ENCODE measurements around the gene CD28. TPM values are rescaled to one million over a fixed set of nuclear protein-coding genes. Genes with fewer than 3 reads are reported as not detected.

CD28 gene
- total RNA-seq, 2 experiments from 2014 or later, result 279 to 285 TPM

DNA sequence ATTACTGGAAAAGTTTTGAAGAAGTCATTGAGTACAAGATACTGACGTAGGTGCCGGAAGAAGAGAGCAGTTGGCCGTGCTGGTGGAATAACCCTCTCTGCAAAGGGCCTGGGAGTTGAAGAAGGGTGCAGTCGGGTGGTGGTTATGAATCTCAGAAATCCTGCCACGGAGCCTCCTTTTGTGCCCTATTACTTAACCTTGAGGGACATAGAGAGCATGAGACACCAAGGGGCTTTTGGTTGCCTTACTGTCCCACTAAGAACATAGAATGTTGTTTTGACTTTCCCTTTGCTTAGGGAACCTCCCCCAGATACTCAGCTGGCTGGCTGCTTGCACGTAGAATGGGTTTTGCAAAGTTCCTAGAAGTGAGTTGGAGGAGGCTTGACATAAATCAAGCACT is 1.3 kb upstream of the CD28 start:
- CTCF ChIA-PET, result interaction anchor here (0.6 to 1.4 kb wide), 6 partner anchors 12 to 219 kb away, joined by 3 to 4 read pairs (median 3); partner anchors contain the start of gene CTLA4
- peaks cover 51% of the 10 kb centered on the region for H3K36me3 Mint-ChIP-seq
- POLR2A ChIA-PET, result interaction anchor here (0.6 to 11.1 kb wide), 15 partner anchors 10 to 231 kb away, joined by 3 to 176 read pairs (median 4); partner anchors contain the start of genes CTLA4 and ICOS

GRCh38 chr2:203707530-203707929 is 1.1 kb downstream of the CD28 start:
- H3K9me3 Mint-ChIP-seq, result peaks cover 11% of the 10 kb centered on the region
- CTCF ChIA-PET, result interaction anchor here (0.8 to 3.0 kb wide), 10 partner anchors 8 to 202 kb away, joined by 3 to 16 read pairs (median 4); partner anchors contain the start of gene CTLA4
- peaks cover 49% of the 10 kb centered on the region for H3K4me1 Mint-ChIP-seq (ENCODE audit: low read depth)
- DNase-seq, result no peak
- H3K27ac Mint-ChIP-seq, result peak overlapping the region; percentile 99
- H3K27me3 Mint-ChIP-seq, result no peaks in the 10 kb centered on the region
- peaks cover 72% of the 10 kb centered on the region for H3K36me3 Mint-ChIP-seq
- intact Hi-C loops (cut with micrococcal nuclease), result loop anchor here (1.0 to 5.0 kb wide), 3 partner anchors 173 to 227 kb away; partner anchors contain the start of gene RAPH1
- POLR2A ChIA-PET, result interaction anchor here (0.9 to 11.1 kb wide), 24 partner anchors 8 to 236 kb away, joined by 3 to 196 read pairs (median 9); partner anchors contain the start of genes CTLA4 and ICOS
- peak overlapping the region; percentile 86 for H3K4me3 Mint-ChIP-seq

More for the DNA sequence above, 1.3 kb upstream of the CD28 start:
- DNase-seq, result peak; percentile 78
- H3K4me1 Mint-ChIP-seq (ENCODE audit: low read depth), result peaks cover 39% of the 10 kb centered on the region
- peaks cover 15% of the 10 kb centered on the region for H3K9me3 Mint-ChIP-seq
- peak overlapping the region; percentile 99 for H3K27ac Mint-ChIP-seq
- peak overlapping the region; percentile 86 for H3K4me3 Mint-ChIP-seq
- H3K27me3 Mint-ChIP-seq, result no peaks in the 10 kb centered on the region
- intact Hi-C loops (cut with micrococcal nuclease), result loop anchor here (1.0 to 5.0 kb wide), 7 partner anchors 25 to 223 kb away; no protein-coding TSS in a partner anchor

GRCh38 chr2:203708846-203709396 is 2.5 kb downstream of the CD28 start:
- Mint-ChIP-seq H3K36me3 (peaks cover 77% of the 10 kb centered on the region), H3K9me3 (no peaks in the 10 kb centered on the region)
- no peak for DNase-seq

DNA sequence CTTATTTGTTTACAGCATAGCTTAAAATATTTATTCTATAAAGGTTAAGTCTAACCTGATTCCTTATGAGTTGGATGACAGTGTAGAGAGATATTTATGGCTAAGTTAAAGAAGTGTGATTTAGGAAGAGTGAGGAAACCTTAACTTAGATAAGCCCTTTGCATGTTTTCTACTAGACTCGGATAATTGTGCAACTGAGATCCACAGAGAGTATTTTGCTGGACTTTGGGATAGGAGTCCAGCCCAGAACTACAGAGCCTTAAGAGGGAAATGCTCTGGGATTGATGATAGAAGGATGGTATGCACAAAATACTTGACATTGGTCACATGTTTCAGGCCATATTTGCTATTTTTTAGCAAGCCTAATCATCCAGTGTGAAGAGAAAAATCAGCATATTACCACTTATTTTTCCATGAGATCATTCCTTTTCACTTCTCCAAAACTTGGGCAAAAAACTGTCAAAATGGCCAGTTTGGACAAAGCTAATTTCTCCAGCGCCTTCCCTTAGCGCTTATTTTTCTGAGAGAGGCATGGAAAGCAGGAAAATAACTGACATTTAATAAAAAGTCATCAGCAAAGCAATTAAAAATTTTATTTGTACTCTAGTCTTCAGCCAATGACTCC is 3.1 kb downstream of the CD28 start:
- CTCF ChIA-PET, result interaction anchor here (0.7 to 3.0 kb wide), 4 partner anchors 8 to 106 kb away, joined by 3 to 16 read pairs (median 6); no protein-coding TSS in a partner anchor
- no peaks in the 10 kb centered on the region for H3K9me3 Mint-ChIP-seq
- H3K36me3 Mint-ChIP-seq, result peaks cover 81% of the 10 kb centered on the region
- H3K27me3 Mint-ChIP-seq, result no peaks in the 10 kb centered on the region
- DNase-seq, result no peak
- POLR2A ChIA-PET, result interaction anchor here (0.6 to 11.1 kb wide), 17 partner anchors 11 to 233 kb away, joined by 3 to 196 read pairs (median 15); partner anchors contain the start of genes CTLA4 and ICOS
- intact Hi-C loops (cut with micrococcal nuclease), result loop anchor here (1.0 to 10.0 kb wide), 6 partner anchors 32 to 475 kb away; partner anchors contain the start of gene CYP20A1
- peaks cover 57% of the 10 kb centered on the region for H3K4me1 Mint-ChIP-seq (ENCODE audit: low read depth)
- H3K27ac Mint-ChIP-seq, result peak overlapping the region; percentile 99
- peak overlapping the region; percentile 86 for H3K4me3 Mint-ChIP-seq

More at GRCh38 chr2:203708846-203709396, 2.5 kb downstream of the CD28 start:
- peak overlapping the region; percentile 99 for H3K27ac Mint-ChIP-seq
- H3K4me1 Mint-ChIP-seq (ENCODE audit: low read depth), result peaks cover 57% of the 10 kb centered on the region
- ChIA-PET CTCF (interaction anchor here (0.7 to 3.0 kb wide), 3 partner anchors 9 to 32 kb away, joined by 3 to 16 read pairs (median 4); no protein-coding TSS in a partner anchor), POLR2A (interaction anchor here (0.6 to 11.1 kb wide), 15 partner anchors 11 to 233 kb away, joined by 3 to 196 read pairs (median 26); partner anchors contain the start of genes CTLA4 and ICOS)
- no peaks in the 10 kb centered on the region for H3K27me3 Mint-ChIP-seq
- intact Hi-C loops (cut with micrococcal nuclease), result loop anchor here (5.0 kb wide), 1 partner anchor 227 kb away; no protein-coding TSS in a partner anchor
- peak overlapping the region; percentile 86 for H3K4me3 Mint-ChIP-seq

DNA sequence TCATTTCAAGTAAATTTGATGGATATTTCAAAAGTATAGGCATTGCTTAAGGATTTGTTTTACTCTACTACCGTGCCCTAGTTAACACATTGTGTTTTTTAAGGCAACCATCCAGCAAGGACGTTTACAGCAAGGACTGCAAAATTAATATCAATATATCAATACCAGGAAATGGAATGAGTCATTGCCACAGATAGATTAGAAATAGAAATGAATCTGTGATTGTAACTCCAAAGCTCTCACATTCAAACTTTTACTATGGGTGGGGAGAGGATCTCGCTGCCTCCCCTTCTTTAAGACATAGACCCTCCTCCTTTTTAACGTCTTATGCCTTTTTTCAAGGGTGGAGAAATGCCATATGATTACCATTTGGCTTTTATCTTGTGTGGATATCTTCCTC is 3.8 kb downstream of the CD28 start:
- ChIA-PET CTCF (interaction anchor here (2.3 kb wide), 1 partner anchor 105 kb away, joined by 9 read pairs; no protein-coding TSS in a partner anchor), POLR2A (interaction anchor here (1.0 to 11.1 kb wide), 19 partner anchors 10 to 232 kb away, joined by 3 to 196 read pairs (median 15); partner anchors contain the start of genes CTLA4 and ICOS)
- no peaks in the 10 kb centered on the region for H3K9me3 Mint-ChIP-seq
- H3K4me1 Mint-ChIP-seq (ENCODE audit: low read depth), result peaks cover 55% of the 10 kb centered on the region
- peak overlapping the region; percentile 86 for H3K4me3 Mint-ChIP-seq
- peak overlapping the region; percentile 99 for H3K27ac Mint-ChIP-seq
- intact Hi-C loops (cut with micrococcal nuclease), result loop anchor here (1.0 to 10.0 kb wide), 5 partner anchors 31 to 475 kb away; partner anchors contain the start of gene CYP20A1
- H3K27me3 Mint-ChIP-seq, result no peaks in the 10 kb centered on the region
- DNase-seq, result no peak
- H3K36me3 Mint-ChIP-seq, result peaks cover 82% of the 10 kb centered on the region

DNA sequence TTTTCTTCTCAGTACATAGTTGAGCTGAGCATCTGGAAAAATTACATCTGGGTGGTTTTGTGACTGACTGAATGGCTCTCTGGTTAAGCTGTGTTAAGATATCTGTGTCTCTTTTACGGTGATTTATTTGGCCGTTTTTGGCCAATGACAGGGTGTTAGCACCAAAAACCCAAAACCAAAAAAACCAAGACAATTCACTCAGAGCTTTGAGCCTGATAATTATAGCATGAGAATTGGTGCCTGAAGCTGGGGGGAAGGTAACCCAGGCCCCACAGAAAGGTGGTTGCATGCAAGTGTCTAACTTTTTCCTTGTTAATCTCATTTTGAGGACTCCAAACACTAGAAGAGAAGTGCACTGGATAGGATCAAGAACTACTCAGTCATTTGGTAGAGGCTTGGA is 4.5 kb downstream of the CD28 start:
- intact Hi-C loops (cut with micrococcal nuclease), result loop anchor here (1.0 to 10.0 kb wide), 6 partner anchors 9 to 476 kb away; partner anchors contain the start of gene CYP20A1
- ChIA-PET CTCF (interaction anchor here (0.6 to 2.3 kb wide), 3 partner anchors 104 to 351 kb away, joined by 3 to 9 read pairs (median 4); no protein-coding TSS in a partner anchor), POLR2A (interaction anchor here (1.0 to 11.1 kb wide), 22 partner anchors 9 to 231 kb away, joined by 3 to 196 read pairs (median 8); partner anchors contain the start of genes CTLA4 and ICOS)
- no peak for DNase-seq
- H3K27me3 Mint-ChIP-seq, result no peaks in the 10 kb centered on the region
- H3K4me1 Mint-ChIP-seq (ENCODE audit: low read depth), result peaks cover 57% of the 10 kb centered on the region
- H3K9me3 Mint-ChIP-seq, result no peaks in the 10 kb centered on the region
- peak overlapping the region; percentile 86 for H3K4me3 Mint-ChIP-seq
- peak overlapping the region; percentile 99 for H3K27ac Mint-ChIP-seq
- H3K36me3 Mint-ChIP-seq, result peaks cover 89% of the 10 kb centered on the region

GRCh38 chr2:203711399-203711798 is 5.0 kb downstream of the CD28 start:
- Mint-ChIP-seq H3K27ac (peak overlapping the region; percentile 99), H3K4me1 (ENCODE audit: low read depth) (peaks cover 58% of the 10 kb centered on the region), H3K4me3 (peak overlapping the region; percentile 86), H3K27me3 (no peaks in the 10 kb centered on the region), H3K9me3 (no peaks in the 10 kb centered on the region), H3K36me3 (peaks cover 92% of the 10 kb centered on the region)
- CTCF ChIA-PET, result interaction anchor here (0.6 to 2.3 kb wide), 3 partner anchors 104 to 350 kb away, joined by 3 to 9 read pairs (median 4); no protein-coding TSS in a partner anchor
- POLR2A ChIA-PET, result interaction anchor here (1.0 to 11.1 kb wide), 21 partner anchors 9 to 231 kb away, joined by 3 to 196 read pairs (median 9); partner anchors contain the start of genes CTLA4 and ICOS
- DNase-seq, result no peak
- intact Hi-C loops (cut with micrococcal nuclease), result loop anchor here (1.0 to 10.0 kb wide), 4 partner anchors 9 to 477 kb away; partner anchors contain the start of gene CYP20A1

DNA sequence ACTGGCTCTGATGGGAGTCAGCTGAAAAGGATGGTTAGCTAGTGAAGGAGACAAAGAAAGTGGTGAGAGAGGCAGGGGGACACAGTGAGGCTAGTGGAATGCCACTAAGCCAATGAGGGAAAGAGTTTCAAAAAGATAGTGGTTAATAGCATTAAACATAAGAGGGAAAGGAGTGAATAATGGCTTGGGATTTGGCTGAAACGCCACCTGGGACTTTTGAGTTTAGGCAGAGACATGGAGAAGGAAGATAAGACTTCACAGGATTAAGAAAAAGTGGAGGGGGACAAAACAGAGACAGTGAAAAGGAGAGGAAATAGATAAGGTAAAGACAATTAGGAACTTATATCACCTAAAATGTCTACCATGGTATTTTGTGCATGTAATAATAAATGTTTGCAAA is 6.9 kb downstream of the CD28 start:
- H3K27ac Mint-ChIP-seq, result peak overlapping the region; percentile 99
- CTCF ChIA-PET, result interaction anchor here (0.7 kb wide), 1 partner anchor 127 kb away, joined by 3 read pairs; no protein-coding TSS in a partner anchor
- no peak for DNase-seq
- H3K4me1 Mint-ChIP-seq (ENCODE audit: low read depth), result peaks cover 77% of the 10 kb centered on the region
- no peaks in the 10 kb centered on the region for H3K9me3 Mint-ChIP-seq
- intact Hi-C loops (cut with micrococcal nuclease), result loop anchor here (10.0 kb wide), 1 partner anchor 479 kb away; the partner anchor contains the start of gene CYP20A1
- no peaks in the 10 kb centered on the region for H3K27me3 Mint-ChIP-seq
- H3K36me3 Mint-ChIP-seq, result peaks cover 86% of the 10 kb centered on the region
- peak overlapping the region; percentile 86 for H3K4me3 Mint-ChIP-seq
- POLR2A ChIA-PET, result interaction anchor here (1.0 to 11.4 kb wide), 9 partner anchors 7 to 225 kb away, joined by 3 to 204 read pairs (median 6); partner anchors contain the start of gene CTLA4

DNA sequence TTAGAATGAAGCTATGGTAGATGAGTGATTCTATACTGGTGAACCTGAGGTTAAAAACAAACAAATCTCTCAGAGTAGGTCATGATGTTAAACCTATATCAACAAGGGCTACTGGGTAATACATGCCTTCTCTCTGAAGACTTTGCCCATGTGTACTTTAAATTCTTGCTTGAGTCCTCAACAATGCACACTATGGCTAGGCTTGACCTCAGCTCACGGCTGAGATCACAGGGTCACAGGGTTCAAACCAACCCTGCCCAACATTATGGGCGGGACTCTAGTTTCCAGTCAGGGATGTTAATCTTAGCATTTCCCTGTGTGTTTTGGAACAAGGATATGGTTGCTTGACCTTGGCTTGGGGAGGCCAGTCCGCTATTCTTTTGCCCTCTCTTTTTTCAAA is 7.7 kb downstream of the CD28 start:
- Mint-ChIP-seq H3K27ac (peak overlapping the region; percentile 99), H3K9me3 (no peaks in the 10 kb centered on the region), H3K4me1 (ENCODE audit: low read depth) (peaks cover 84% of the 10 kb centered on the region), H3K4me3 (peak overlapping the region; percentile 86), H3K27me3 (no peaks in the 10 kb centered on the region), H3K36me3 (peaks cover 84% of the 10 kb centered on the region)
- ChIA-PET CTCF (no interaction called here), POLR2A (interaction anchor here (0.7 to 11.4 kb wide), 11 partner anchors 6 to 230 kb away, joined by 3 to 204 read pairs (median 5); partner anchors contain the start of gene CTLA4)
- DNase-seq, result peak; percentile 57
- intact Hi-C loops (cut with micrococcal nuclease), result loop anchor here (1.0 to 10.0 kb wide), 3 partner anchors 68 to 479 kb away; partner anchors contain the start of gene CYP20A1

- Mint-ChIP-seq H3K4me3 (peak overlapping the region; percentile 76), H3K9me3 (no peaks in the 10 kb centered on the region), H3K4me1 (ENCODE audit: low read depth) (peaks cover 93% of the 10 kb centered on the region), H3K27me3 (no peaks in the 10 kb centered on the region), H3K36me3 (peaks cover 82% of the 10 kb centered on the region), H3K27ac (peak overlapping the region; percentile 94)
- POLR2A ChIA-PET, result interaction anchor here (0.7 to 11.4 kb wide), 8 partner anchors 9 to 154 kb away, joined by 3 to 204 read pairs (median 8); partner anchors contain the start of genes CD28 and CTLA4
- DNase-seq, result no peak
- intact Hi-C loops (cut with micrococcal nuclease), result loop anchor here (2.0 to 10.0 kb wide), 2 partner anchors 303 to 481 kb away; partner anchors contain the start of gene CYP20A1
- CTCF ChIA-PET, result interaction anchor here (0.6 to 0.9 kb wide), 3 partner anchors 9 to 194 kb away, joined by 4 to 6 read pairs (median 5); no protein-coding TSS in a partner anchor
Measured at GRCh38 chr2:203715744-203716143, 9.3 kb downstream of the CD28 start.

Measured in activated CD4-positive, alpha-beta memory T cell treated with anti-CD3 and anti-CD28 coated beads for 36 hours (primary cell).